AG09319 (cell line): Measurements from ENCODE around the gene TMTC4.

ENCODE experiments used
- DNase-seq: peaks from one replicate; pipeline ENCODE4 v3.0.0-alpha.2; 2010; ENCODE audit warnings: low read depth; ENCODE audit errors: extremely low read depth
- TF ChIP-seq, protein P1 (sequence below): IDR thresholded peaks from 2 replicates; pipeline ENCODE4 v1.5.1; 2011; ENCODE audit warnings: low read depth, mild to moderate bottlenecking, inconsistent platforms, low read length, moderate library complexity

The TMTC4 gene, protein sequence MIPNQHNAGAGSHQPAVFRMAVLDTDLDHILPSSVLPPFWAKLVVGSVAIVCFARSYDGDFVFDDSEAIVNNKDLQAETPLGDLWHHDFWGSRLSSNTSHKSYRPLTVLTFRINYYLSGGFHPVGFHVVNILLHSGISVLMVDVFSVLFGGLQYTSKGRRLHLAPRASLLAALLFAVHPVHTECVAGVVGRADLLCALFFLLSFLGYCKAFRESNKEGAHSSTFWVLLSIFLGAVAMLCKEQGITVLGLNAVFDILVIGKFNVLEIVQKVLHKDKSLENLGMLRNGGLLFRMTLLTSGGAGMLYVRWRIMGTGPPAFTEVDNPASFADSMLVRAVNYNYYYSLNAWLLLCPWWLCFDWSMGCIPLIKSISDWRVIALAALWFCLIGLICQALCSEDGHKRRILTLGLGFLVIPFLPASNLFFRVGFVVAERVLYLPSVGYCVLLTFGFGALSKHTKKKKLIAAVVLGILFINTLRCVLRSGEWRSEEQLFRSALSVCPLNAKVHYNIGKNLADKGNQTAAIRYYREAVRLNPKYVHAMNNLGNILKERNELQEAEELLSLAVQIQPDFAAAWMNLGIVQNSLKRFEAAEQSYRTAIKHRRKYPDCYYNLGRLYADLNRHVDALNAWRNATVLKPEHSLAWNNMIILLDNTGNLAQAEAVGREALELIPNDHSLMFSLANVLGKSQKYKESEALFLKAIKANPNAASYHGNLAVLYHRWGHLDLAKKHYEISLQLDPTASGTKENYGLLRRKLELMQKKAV

DNA sequence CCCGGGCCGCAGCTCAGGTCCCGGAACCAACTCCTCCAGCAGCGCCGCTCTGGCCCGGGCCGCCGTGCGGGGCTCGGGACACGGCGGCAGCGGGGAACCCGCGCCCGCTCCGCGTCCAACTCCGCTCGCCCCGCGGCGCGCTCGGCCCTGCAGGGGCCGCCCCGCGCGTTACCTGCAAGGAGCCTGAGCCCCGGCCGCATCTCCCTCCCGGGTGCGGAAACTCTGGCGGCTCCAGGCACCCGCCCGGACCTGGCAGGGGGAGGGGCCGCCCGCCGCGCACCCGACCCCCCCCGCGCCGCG is at the start of gene TMTC4:
TSS of gene TMTC4 (minus strand) at position 224 of the 300 bp plus-strand sequence. CDS start 4,433 bp downstream, outside the sequence.
- TF ChIP-seq, protein P1, sequence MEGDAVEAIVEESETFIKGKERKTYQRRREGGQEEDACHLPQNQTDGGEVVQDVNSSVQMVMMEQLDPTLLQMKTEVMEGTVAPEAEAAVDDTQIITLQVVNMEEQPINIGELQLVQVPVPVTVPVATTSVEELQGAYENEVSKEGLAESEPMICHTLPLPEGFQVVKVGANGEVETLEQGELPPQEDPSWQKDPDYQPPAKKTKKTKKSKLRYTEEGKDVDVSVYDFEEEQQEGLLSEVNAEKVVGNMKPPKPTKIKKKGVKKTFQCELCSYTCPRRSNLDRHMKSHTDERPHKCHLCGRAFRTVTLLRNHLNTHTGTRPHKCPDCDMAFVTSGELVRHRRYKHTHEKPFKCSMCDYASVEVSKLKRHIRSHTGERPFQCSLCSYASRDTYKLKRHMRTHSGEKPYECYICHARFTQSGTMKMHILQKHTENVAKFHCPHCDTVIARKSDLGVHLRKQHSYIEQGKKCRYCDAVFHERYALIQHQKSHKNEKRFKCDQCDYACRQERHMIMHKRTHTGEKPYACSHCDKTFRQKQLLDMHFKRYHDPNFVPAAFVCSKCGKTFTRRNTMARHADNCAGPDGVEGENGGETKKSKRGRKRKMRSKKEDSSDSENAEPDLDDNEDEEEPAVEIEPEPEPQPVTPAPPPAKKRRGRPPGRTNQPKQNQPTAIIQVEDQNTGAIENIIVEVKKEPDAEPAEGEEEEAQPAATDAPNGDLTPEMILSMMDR: no peak
- DNase-seq: no peak

DNA sequence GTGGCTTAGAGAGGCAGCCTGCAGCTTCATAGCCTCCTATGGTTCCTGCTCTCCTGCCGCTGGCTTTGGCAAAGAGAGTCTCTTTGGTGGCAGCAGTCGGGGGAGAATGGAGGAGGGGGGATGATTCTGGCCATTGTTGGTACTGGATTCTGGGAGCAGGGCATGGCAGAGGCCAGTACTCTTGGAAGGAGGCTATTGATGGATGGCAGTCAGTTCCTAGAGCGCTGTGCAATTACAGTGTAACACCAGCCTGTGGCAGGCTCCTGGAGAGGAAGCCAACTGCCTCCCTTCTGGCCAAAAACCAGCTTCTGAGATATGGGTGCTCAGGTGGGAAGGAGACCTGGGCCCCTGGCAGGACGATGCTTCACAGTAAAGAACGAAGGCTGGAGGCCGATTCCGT is 47.9 kb upstream of the TMTC4 start:
- DNase-seq: no peak
- TF ChIP-seq, protein P1: no peak

- DNase-seq: peak; percentile 11
- TF ChIP-seq, protein P1: peak; percentile 75
These were observed 47.4 kb upstream of the TMTC4 start for GRCh38 chr13:100721885-100722512.

DNA sequence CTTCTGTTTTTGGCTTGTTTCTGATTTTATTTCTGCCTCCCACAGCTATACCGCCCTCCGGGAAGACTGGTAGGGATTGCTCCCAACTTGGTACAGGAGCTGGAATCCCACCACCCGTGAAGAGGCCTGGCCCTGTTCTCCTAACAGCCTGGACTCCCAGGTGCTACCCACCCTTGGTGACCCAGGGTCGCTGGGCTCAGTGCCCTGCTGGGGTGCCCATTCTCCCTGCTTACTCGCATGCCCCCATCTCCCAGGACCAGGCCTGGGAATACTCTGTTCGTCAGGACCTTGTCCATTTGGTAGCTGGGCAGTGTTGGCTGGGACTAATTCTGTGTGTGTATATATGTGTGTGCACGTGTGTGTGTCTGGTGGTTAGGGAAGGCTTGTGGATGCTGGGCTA is 41.0 kb upstream of the TMTC4 start:
- DNase-seq: no peak
- TF ChIP-seq, protein P1: no peak

DNA sequence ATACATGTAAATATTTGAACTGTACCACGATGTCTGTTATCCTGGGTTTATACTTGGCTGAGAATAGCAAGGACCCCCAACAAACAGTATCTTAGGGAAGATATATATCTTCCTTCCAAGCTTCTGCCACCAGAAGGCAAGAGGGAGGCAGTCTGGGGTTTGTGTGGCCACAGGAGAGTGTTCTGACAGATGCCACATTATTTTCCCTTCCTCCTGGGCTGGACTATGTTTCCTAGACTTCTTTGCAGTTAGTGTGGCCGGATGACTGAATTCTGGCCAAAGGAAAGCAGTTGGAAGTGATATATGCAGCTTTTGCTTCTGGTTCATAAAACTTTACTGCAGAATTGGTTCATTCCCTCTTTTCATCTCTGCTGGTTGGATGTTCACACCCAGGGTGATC is 39.9 kb upstream of the TMTC4 start:
- TF ChIP-seq, protein P1: no peak
- DNase-seq: no peak

DNA sequence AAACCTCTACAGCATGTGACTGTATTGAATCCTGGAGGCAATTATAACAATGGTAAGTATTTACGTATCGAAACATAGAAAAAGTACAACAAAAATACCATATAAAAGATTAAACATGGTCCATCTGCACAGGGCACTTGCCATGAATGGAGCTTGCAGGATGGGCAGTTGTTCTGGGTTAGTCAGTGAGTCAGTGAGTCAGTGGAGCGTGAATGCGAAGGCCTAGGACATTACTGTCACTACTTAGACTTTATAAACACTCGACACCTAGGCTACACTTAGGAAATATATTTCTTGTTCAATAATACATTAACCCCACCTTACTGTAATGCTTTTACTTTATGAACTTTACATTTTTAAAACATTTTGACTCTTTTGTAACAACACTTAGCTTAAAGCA is 35.6 kb upstream of the TMTC4 start:
- TF ChIP-seq, protein P1: no peak
- no peak for DNase-seq
